Right renal cortex interstitium (tissue), 3 donors: ENCODE data around the gene FLAD1. TPM values are rescaled to one million over a fixed set of nuclear protein-coding genes. Genes with fewer than 3 reads are reported as not detected.
"Not testable (repeated sequence)": the region's sequence is repeated elsewhere in the genome, so short reads cannot be mapped to it uniquely, and the experiment has no call there.

Source experiments
- DNase-seq, 3 donors: peaks; one replicate each; pipeline ENCODE4 v3.0.0-alpha.2; 2013; ENCODE audit warnings: low read depth in 3 of 3, low spot score in 2 of 3
- polyA plus RNA-seq, 3 donors: library from polyadenylated mRNA; unstranded; fragments of 120-200 nt; gene quantifications; one replicate each; pipeline ENCODE4 v1.2.1, GENCODE V29; 2013; ENCODE audit not compliant: insufficient read length in 3 of 3

FLAD1 gene
- polyA plus RNA-seq, 3 donors = 28.1 to 30.7 (median 29.0) TPM

DNA sequence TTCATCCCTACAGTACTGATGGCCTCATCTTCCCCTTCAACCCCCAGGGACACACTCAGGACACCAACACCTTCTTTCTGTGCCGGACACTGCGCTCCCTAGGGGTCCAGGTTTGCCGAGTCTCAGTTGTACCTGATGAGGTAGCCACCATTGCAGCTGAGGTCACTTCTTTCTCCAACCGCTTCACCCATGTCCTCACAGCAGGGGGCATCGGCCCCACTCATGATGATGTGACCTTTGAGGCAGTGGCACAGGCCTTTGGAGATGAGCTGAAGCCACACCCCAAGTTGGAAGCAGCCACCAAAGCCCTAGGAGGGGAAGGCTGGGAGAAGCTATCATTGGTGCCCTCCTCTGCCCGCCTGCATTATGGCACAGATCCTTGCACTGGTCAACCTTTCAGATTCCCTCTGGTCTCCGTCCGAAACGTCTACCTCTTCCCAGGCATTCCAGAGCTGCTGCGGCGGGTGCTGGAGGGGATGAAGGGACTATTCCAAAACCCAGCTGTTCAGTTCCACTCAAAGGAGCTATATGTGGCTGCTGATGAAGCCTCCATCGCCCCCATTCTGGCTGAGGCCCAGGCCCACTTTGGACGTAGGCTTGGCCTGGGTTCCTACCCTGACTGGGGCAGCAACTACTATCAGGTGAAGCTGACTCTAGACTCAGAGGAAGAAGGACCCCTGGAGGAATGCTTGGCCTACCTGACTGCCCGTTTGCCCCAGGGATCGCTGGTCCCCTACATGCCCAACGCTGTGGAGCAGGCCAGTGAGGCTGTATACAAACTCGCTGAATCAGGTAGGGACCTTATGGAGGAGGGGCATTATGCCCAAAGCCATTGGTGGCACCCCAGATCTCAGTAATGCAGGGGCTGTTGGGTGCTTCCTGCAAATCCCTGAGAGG, 5.2 kb downstream of the FLAD1 start:
- DNase-seq = no peak

DNA sequence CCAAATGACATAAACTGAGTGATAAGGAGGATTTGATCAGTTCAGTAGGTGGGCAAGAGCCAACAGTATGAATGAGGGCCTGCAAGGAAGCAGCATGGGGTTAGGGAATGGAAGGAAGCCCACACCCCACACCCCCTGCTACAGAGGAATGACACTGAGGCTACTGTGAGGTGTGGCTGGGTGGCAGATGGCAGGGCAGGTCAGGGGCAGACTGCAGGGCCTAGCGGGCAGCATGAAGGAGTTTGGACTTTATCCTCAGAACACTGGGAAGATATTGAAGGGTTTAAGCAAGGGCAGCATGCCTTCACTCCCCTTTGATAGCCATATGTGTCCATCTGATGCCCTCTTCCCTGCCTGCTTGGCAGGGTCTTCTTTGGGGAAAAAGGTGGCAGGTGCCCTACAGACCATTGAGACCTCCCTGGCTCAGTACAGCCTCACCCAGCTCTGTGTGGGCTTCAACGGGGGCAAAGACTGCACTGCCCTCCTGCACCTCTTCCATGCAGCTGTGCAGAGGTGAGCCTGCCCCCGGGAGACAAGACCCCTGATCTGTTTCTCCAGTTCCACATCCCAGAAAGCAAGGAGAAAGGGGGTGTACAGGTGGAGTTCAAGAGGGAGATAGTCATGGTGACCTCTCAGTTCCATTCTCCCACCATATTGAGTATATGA, 6.2 kb downstream of the FLAD1 start:
- DNase-seq = no peak

DNA sequence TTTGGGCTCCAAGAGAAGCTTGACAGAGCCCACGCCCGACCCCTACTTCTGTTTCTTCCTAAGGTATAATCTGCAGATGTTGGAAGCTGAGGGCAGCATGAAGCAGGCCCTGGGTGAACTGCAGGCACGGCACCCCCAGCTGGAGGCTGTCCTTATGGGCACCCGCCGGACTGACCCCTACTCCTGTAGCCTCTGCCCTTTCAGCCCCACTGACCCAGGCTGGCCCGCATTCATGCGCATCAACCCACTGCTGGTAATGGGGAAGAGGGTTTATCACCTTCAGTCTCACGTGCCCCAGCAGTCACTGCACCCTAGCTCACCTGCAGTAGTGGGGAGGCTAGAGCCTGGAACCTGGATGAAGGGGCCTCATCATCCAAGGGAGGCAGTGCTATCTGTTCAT, 7.1 kb downstream of the FLAD1 start:
- DNase-seq = no peak

DNA sequence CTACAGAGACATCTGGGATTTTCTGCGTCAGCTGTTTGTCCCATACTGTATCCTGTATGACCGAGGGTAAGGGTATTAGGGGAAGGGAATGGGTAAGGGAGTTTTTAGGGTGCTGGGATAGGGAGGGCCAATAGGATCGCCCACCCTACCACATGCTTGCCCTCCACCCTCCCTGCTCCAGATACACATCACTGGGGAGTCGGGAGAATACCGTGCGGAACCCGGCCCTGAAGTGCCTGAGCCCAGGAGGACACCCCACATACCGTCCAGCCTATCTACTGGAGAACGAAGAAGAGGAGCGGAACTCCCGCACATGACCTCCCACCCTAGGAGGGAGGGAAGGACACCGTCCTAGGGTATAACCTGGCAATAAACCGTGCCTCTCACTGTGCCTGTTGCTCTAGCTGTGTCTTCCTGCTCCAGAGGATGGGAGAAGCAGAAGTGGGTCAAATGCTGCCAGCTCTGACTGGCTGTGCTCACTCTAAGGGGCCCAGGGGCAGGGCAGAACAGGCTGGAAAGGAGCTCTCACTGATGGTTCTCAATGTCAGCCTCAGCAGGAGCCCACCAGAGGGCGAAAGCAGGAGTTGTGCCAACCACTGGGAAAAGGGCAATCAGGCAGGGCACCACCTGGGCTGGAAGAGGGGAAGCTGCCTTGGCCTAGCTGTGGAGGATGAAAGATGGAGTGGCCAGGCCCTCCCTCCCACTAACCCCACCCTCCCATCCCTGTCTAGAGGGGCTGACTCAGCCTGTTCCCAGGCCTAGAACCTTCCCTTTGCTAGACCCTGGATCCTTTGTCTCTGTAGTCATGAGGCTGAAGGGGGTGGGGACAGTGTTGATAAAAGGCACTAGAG, 9.8 kb downstream of the FLAD1 start:
- no peak for DNase-seq

DNA sequence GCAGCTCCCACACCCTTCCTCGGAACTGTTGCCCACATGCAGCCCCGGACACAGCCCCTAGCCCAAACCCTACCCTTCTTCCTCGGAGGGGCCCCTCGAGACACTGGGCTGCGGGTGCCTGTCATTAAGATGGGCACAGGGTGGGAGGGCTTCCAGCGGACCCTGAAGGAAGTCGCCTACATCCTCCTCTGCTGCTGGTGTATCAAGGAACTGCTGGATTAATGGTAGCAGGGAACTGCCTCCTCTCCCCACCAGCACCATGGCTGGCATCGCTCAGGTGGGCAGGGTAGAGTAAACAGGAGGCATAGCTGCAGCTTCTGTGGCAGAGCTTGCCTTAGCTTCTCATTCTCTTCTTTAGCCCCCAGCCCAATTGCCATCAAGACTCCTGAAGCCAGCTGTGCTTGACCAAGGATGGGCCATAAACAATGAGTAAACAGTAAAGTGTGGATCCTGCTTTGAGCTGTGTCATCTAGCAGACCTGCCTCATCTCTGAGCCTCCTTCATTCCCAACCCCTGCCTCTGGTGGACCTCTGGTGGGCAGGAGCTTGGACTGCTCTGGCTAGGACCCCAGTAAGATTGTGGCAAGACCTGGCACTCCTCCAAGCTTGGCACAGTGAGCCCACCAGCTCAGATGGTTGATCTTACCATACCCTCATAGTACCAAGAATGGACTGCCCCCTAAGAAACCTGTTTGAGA, 10.6 kb downstream of the FLAD1 start, which contains the start of gene LENEP:
TSS of gene LENEP (plus strand) at position 15 of the 697 bp plus-strand sequence. CDS start at position 37, 22 bp downstream.
- no peak for DNase-seq

DNA sequence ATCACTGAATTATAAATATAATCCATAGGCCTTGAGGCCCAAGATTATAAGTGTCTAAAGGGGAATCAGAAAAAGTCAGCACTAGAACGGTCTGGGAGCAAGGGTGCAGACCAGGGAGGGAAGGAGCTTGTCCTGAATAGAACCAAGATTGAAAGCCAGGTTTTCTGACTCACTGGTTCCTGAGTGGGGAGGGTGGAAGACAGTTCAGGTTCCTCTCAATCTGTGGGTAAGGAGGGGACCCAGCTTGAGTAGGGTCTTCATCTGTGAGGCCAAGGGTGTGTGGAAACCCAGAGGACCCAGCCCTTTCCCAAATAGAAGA, 11.1 kb downstream of the FLAD1 start:
- no peak for DNase-seq

DNA sequence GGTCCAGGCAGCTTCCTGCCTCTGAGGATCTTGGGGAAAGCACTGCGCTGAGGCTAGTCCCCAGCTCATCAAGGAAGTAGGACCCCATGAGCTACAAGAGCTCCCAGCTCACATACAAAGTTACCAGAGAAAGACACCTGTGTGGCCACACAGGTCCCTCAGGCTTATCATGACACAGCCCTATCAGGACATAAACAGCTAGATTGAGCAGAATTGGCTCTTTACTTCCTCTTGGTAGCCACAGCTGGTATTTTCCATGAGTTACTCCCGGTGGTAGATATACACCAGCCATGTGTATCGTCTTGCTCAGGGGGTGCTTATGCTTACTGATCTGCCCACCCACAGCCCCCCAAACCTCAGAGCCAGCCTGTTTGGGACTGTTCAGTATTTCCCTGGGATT, 11.4 kb downstream of the FLAD1 start:
- DNase-seq = no peak

DNA sequence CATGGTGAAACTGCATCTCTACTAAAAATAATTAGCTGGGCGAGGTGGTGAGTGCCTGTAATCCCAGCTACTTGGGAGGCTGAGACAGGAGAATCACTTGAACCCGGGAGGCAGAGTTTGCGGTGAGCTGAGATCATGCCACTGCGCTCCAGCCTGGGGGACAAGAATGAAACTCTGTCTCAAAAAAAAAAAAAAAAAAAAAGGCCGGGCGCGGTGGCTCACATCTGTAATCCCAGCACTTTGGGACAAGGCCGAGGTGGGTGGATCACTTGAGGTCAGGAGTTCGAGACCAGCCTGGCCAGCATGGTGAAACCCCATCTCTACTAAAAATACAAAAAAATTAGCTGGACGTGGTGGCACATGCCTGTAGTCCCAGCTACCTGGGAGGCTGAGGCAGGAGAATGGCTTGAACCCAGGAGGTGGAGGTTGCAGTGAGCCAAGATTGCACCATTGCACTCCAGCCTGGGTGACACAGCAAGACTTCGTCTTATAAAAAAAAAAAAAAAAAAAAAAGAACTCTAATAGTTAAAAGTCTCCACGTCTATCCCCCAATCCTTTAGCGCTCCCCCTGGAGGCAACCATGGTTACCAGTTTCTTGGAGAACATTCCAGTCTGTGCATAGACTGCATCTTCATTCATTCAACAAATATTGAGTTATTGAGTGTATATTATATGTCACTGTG, 12.3 kb downstream of the FLAD1 start:
- DNase-seq = not testable (repeated sequence)

DNA sequence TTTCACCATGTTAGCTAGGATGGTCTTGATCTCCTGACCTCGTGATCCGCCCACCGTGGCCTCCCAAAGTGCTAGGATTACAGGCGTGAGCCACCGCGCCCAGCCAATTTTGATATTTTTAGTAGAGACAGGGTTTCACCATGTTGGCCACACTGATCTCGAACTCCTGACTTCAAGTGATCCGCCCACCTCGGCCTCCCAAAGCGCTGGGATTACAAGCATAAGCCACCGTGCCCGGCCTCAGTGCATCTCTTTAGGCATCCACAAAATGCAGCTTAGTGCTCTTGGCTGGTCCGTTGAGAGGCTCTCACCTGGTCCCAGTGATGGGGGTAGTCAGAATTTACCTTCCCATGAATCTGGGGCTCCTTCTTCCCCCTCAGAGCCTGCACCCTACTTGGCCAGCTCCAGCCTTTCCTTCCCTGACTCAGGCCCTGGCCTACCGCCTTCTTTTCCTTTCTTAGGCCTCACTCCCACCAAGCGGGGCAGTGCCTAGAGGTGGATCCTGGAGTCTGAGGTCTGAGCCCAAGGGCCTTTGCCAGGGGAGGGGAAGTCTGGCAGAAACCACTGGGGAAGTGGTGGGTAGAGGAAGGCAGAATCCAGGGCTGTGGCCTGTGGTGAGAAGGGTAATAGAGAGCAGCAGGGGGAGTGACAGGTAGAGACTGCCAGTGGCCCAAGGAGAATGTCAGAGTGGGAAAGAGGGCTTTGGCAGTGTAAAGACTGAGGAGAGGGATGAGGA, 14.0 kb downstream of the FLAD1 start:
- no peak for DNase-seq

DNA sequence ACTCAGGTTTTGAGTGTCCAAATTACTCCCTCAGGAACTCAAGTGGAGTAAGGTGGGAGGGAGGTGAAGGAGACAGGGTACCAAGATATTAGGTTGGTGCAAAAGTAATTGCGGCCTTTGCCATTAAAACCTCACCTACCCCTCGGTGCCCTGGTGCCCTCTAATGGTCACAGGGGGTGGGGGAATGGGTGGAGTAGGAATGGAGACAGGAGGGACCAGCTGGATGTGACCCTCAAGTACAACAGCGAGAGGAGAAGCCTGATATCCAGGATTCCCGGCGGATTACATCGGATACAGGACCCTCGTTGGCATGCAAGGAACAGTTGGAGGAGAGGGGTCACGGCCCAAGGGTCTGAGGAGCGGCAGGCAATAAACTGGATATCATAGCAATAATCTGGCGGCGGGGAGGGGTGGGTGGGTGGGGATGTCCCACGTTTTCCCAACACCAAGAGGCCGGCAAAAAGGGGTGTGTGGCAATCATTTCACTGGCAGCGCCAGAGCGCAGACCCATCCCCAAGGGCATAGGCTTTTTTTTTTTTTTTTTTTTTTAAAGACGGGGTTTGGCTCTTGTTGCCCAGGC, 15.1 kb downstream of the FLAD1 start:
- no peak for DNase-seq

DNA sequence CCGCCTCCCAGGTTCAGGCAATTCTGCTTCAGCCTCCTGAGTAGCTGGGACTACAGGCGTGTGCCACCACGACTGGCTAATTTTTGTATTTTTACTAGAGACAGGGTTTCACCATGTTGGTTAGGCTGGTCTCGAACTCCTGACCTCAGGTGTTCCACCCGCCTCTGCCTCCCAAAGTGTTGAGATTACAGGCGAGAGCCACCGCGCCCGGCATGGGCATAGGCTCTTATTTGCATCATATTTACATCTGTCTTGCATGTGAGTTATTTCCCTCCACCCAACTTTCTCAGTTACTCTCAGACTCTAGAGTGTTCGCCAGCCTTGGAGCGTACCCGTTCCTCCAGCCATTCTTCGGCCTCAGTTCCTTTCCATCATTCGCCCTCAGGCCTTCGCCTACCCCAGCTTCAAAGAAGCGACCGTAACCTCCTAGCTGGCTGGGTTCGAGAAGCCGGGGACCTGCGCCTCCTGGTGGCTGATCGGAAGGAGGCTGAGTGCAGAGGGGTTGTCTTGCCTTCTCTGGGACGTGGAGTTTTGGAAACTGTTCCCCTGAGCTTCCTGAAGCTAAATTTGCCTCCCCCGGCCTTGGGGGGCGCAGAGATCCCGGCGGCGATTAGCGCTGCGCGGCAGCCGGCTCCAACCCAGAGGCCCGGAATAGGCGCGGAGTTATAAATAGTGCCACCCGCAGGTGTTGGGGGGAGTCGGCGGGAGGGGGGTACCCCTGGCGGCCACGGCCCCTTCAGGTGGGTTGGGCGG, 15.8 kb downstream of the FLAD1 start:
- DNase-seq = no peak

DNA sequence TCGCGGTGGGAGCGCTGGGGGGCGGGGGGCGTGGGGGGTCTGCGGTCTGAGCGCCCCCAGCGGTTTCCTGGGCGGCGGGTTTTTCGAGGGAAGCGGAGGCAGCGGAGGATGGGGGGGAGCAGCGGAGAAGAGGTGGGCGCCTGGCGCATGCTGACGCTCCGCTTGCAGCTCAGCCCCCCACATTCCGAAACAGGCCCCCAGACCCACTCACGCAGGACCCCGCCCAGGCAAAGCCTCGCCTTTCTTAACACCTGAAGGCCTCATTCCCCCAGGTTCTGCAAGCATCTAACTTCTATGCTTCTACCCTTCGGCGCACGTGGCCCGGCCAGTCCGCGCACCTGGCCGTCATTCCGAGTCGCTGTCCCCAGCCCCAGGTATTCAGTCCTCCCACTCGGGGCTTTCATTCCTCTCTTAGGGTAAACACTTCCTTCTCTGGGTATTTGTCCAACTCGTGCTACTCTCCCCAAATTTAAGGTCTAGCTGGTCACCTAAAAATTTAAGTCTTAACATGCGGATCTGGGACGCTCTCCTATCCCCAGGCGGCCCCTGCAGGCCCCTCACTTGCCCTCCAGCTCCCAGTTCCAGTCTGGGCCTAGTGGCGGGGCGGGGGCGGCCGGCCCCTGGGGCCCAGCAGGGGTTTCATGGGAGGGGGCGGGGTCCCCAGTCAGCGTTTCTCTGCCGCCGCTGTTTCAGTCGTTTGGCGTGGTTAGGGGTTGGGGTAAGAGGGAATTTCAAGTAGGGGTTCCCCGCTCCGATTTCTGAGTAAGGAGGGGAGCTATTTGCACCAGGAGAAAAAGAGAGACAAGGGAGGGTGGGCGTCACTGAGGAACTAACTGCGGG, 16.6 kb downstream of the FLAD1 start:
- DNase-seq = no peak

DNA sequence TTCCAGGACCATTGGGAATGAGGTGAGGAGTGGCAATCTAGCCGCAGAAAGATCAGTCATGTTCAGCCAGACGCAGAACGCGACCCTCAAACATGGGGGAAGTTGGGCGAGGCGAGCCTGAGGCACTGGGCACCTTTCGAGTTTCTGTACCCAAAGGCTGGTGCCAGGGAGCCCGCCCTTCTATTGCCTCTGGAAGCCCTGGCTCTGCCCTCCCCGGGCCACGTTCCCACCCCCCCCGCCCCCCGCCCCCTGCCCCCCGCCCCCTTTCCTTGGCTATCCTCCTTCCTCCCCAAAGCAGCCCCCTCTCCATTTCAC, 17.2 kb downstream of the FLAD1 start:
- DNase-seq = no peak

DNA sequence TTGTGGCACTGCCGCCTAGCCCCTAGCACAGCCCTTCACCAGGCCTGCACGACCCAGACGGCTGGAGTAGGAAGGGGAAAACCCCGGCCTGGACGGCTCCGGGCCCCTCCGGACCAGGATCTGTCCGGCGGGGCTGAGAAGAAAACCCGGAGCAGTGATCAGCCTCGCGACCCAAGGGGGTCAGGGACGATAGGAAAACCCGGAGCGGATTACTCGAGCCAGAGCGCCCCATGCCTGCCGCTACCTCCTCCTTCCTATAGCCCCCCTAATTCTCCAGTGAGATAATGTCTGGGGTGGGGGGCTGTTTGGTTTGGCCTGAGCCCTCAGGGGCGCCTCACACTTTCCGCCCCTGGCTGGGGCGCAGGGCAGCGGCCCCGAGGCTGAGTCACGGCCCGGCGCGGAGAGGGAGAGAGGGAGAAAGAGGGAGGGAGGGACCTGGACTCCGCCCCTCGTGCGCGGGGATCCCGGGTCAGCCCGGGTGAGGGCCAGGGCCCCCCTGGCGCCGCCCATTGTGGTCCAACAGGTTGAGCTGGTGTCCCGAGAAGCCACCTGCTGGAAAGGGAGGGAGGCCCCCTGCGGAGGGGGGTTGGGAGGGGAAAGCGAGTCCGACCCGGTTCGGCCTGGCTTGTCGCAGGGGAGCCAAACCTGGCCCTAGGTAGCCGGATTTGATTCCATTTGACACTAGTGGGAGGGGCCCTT, 17.7 kb downstream of the FLAD1 start:
- DNase-seq = peak in 2 of 3 donors; percentile 89 to 93

DNA sequence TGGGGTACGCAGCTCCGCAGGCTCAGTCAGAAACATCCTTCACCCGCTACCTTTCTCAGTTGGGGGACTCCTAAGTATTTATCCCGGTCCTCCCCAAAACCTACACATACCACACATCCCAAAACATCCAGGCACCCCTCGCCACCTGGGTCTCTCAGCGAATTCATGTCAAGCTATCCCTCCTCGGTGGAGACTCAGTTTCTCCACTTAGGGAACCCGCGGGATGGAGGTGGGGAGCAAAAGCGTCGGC, 18.2 kb downstream of the FLAD1 start:
- no peak for DNase-seq

DNA sequence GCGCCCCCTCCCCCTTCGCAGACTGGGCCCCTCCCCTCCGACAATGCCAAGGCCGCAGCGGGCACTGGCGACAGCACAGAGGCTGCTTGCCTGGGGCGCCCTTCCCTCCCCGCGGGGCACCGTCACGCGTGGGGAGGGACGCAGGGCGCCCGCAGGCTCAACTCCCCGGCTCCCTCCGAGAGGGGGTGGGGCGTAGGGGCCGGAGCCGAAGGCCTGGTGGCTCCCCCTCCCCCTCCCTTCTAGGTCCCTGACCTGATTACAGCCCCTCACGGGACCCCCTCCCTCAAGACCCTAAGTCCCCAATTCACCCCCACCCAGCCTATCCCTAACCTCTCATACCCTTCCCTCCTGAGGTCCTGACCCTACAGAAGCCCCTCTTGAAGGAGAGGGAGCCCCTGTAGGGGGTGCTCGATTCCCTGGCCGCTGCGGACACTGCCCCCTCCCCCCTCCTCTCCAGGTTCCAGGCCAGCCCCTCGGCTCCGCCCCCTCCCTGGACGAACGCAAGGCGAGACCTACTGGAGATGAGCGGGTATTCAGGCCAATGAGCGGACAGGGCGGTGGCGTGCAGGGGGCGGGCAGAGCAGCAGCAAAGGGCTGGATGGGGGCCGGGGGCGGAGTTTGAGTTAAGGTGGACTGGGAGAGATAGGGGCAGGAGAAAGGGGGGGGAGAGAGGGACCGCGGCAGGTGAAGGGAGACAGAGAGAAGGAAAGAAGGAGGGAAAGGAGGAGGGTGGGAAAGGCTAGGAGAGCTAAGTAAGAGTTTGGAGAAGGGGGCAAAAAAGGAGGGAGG, 18.7 kb downstream of the FLAD1 start:
- peak in 2 of 3 donors; percentile 98 to 99 for DNase-seq
